K562 (cell line): Measurements from ENCODE around the gene BIRC6. TPM values are rescaled to one million over a fixed set of nuclear protein-coding genes. Genes with fewer than 3 reads are reported as not detected.

Experiments used
- ATAC-seq: fragments of 200-7000 bp; cut with Tn5 transposase; 3 replicates; pipeline ENCODE4 v1.9.1; 2020; ENCODE audit warnings: moderate library complexity
- BruUV-seq: library from RNA; stranded (reverse); fragments of 400-500 nt; replicated peaks from 2 replicates; lab custom pipeline; 2021; lab: Mats Ljungman, UMichigan
- CTCF ChIA-PET: fragments of 300-600 bp; formaldehyde crosslinking; extraction: SDS; loops from one replicate; lab custom pipeline; 2021; ENCODE audit warnings: low intra/inter-chr PET ratio; lab: Yijun Ruan, JAX
- POLR2A ChIA-PET: fragments of 300-600, 350-650 bp; sonication (Branson Sonifier 250); formaldehyde crosslinking; extraction: SDS; loops from one replicate; lab custom pipeline; 2021; ENCODE audit warnings: antibody characterized with exemption, inconsistent platforms; lab: Yijun Ruan, JAX
- DNase-seq, 4 experiments: peaks; one replicate each; pipeline versions ENCODE4 v3.0.0 to v3.0.0-alpha.2; 2011 to 2018; ENCODE audit warnings: low spot score in 3 of 4, mixed read lengths in 3 of 4; ENCODE audit errors: extremely low read depth in 1 of 4
- FAIRE-seq: peaks from 2 replicates; lab custom pipeline; 2011; peaks lifted over from hg19 to GRCh38; lab: Jason Lieb, UNC
- H2AFZ ChIP-seq: 2 replicates; pipeline ENCODE4 v1.6.0; 2011; ENCODE audit warnings: low read depth, low read length, control low read depth, inconsistent platforms
- H3K27ac ChIP-seq: fragments of 200-600 bp; 3 replicates; pipeline ENCODE4 v1.8.0; 2011; ENCODE audit warnings: low read depth, mild to moderate bottlenecking, control low read depth, inconsistent platforms, low read length, moderate library complexity, mixed read lengths; ENCODE audit errors: extremely low read depth
- H3K27me3 ChIP-seq, 2 experiments: fragments of 300-600 bp in 1 of 2; 2 replicates in 1 of 2; 3 replicates in 1 of 2; pipeline versions ENCODE4 v1.6.0 to v1.8.0; 2011; ENCODE audit warnings: inconsistent platforms in 2 of 2, low read length in 2 of 2, mild to moderate bottlenecking in 1 of 2, mixed read lengths in 1 of 2, moderate library complexity in 1 of 2; ENCODE audit not compliant: control insufficient read depth in 2 of 2, insufficient read depth in 2 of 2
- H3K36me3 ChIP-seq: fragments of 300-600 bp; 3 replicates; pipeline ENCODE4 v1.8.0; 2011; ENCODE audit warnings: mild to moderate bottlenecking, low read length, inconsistent platforms; ENCODE audit not compliant: control insufficient read depth, insufficient read depth
- H3K4me1 ChIP-seq, 2 experiments: fragments of 200-600 bp in 1 of 2; replicated peaks in 1 of 2; 2 replicates in 1 of 2; 3 replicates in 1 of 2; pipeline versions ENCODE4 v1.5.1 to v1.8.0; 2011; ENCODE audit warnings: inconsistent platforms in 2 of 2, low read length in 2 of 2, mild to moderate bottlenecking in 1 of 2, mixed read lengths in 1 of 2, moderate library complexity in 1 of 2; ENCODE audit not compliant: control insufficient read depth in 2 of 2, insufficient read depth in 2 of 2
- H3K4me2 ChIP-seq: 2 replicates; pipeline ENCODE4 v1.6.1; 2011; ENCODE audit warnings: low read length, control low read depth, inconsistent platforms, mixed read lengths; ENCODE audit not compliant: insufficient read depth
- H3K4me3 ChIP-seq: fragments of 200-600 bp; sonication (generic), shearing (Covaris generic); 2 replicates; pipeline ENCODE4 v1.5.1; 2016; ENCODE audit warnings: control low read depth, inconsistent platforms
- H3K79me2 ChIP-seq: fragments of 200-600 bp; 3 replicates; pipeline ENCODE4 v1.8.0; 2011; ENCODE audit warnings: low read length, inconsistent platforms; ENCODE audit not compliant: control insufficient read depth, insufficient read depth
- H3K9ac ChIP-seq, 2 experiments: 2 replicates each; pipeline versions ENCODE4 v1.6.0 to v1.6.1; 2011; ENCODE audit warnings: low read depth in 2 of 2, low read length in 2 of 2, control low read depth in 1 of 2, inconsistent platforms in 1 of 2, mild to moderate bottlenecking in 1 of 2, mixed read lengths in 1 of 2; ENCODE audit not compliant: insufficient read depth in 1 of 2
- H3K9me1 ChIP-seq: one replicate; pipeline ENCODE4 v1.6.0; 2011; ENCODE audit warnings: inconsistent platforms, mild to moderate bottlenecking, low read length, moderate library complexity; ENCODE audit not compliant: control insufficient read depth, insufficient read depth
- H3K9me3 ChIP-seq: replicated peaks from 2 replicates; pipeline ENCODE4 v1.5.1; 2011; ENCODE audit warnings: low read depth, low read length, inconsistent platforms; ENCODE audit not compliant: control insufficient read depth, insufficient read depth
- H4K20me1 ChIP-seq: replicated peaks from 2 replicates; pipeline ENCODE4 v1.6.1; 2011; ENCODE audit warnings: low read length, inconsistent platforms, mixed read lengths; ENCODE audit not compliant: control insufficient read depth, insufficient read depth
- C11orf30 ChIP-seq: fragments of 450-650 bp; IDR thresholded peaks from 2 replicates; pipeline ENCODE4 v1.6.1; 2016; ENCODE audit warnings: low read depth, mild to moderate bottlenecking
- CEBPG ChIP-seq, 3 experiments: fragments of 200-800 bp in 1 of 3; sonication (Bioruptor generic) in 1 of 3; sonication (generic) in 1 of 3; formaldehyde crosslinking in 1 of 3; IDR thresholded peaks in 2 of 3; conservative IDR thresholded peaks in 1 of 3; 2 replicates each; pipeline versions ENCODE4 v1.6.1 to v1.8.0; 2016 to 2022; ENCODE audit warnings: missing compliant biosample characterization in 2 of 3, missing genetic modification characterization in 2 of 3, mild to moderate bottlenecking in 1 of 3, missing genetic modification reagents in 1 of 3
- NCOA1 ChIP-seq: fragments of 450-650 bp; IDR thresholded peaks from 2 replicates; pipeline ENCODE4 v1.6.1; 2016; ENCODE audit warnings: low read depth
- PHB2 ChIP-seq: fragments of 450-650 bp; IDR thresholded peaks from 2 replicates; pipeline ENCODE4 v1.6.1; 2017; ENCODE audit warnings: low read depth
- ZFX ChIP-seq: sonication (generic); formaldehyde crosslinking; IDR thresholded peaks from 2 replicates; pipeline ENCODE4 v1.8.0; 2022; ENCODE audit warnings: mild to moderate bottlenecking, missing genetic modification reagents, moderate library complexity
- ZNF316 ChIP-seq: fragments of 450-650 bp; IDR thresholded peaks from 2 replicates; pipeline ENCODE4 v1.6.1; 2016
- WGBS: fragments of 100-300 bp; shearing (Covaris generic); methylation state at CpG from one replicate; pipeline ENCODE4 v1.1.6; 2016; ENCODE audit warnings: low coverage, mixed read lengths; ENCODE audit not compliant: insufficient coverage; ENCODE audit errors: missing lambda C conversion rate; 5-methylcytosine and 5-hydroxymethylcytosine counted together
- in situ Hi-C: fragments of 300-500 bp; cut with MboI; formaldehyde crosslinking; loops from 4 replicates; pipeline ENCODE4 v1.15.0; 2018; ENCODE audit warnings: inconsistent platforms, mixed read lengths
- intact Hi-C: fragments of 100-400 bp; cut with micrococcal nuclease; formaldehyde crosslinking; loops from 2 replicates; pipeline ENCODE4 v1.14.2; 2022
- polyA plus RNA-seq, 8 experiments: library from polyadenylated mRNA; depleted of rRNA in 4 of 8; stranded (reverse) in 5 of 8; unstranded in 3 of 8; fragments of >200 nt; fragmentation: Nextera tagmentation in 2 of 8; fragmentation: Illumina TruSeq in 1 of 8; extraction: Ambion mirVana in 2 of 8; extraction: Trizol in 1 of 8; gene quantifications; 2 replicates each; pipeline versions ENCODE4 v1.2.1 to v1.2.3, GENCODE V29; 2011 to 2014; ENCODE audit warnings: inconsistent platforms in 1 of 8, missing spikeins in 1 of 8
- total RNA-seq, 7 experiments: library from RNA; depleted of rRNA in 6 of 7; stranded (reverse); fragments of >200 nt in 6 of 7; fragmentation: Illumina TruSeq in 2 of 7; extraction: Trizol in 2 of 7; gene quantifications; 2 replicates each; pipeline versions ENCODE4 v1.2.1 to v1.2.3, GENCODE V29; 2011 to 2021; ENCODE audit warnings: low replicate concordance in 1 of 7
- TF ChIP-seq, protein P1 (sequence below): fragments of 450-650 bp; IDR thresholded peaks from 2 replicates; pipeline ENCODE4 v1.6.1; 2016; ENCODE audit warnings: borderline replicate concordance

Gene BIRC6
- total and polyA plus RNA-seq, 9 of the 15 experiments (the other 6 are each of a cell fraction or from before 2014, with no cell fraction given) = 18.8 to 110 (median 49.8) TPM

DNA sequence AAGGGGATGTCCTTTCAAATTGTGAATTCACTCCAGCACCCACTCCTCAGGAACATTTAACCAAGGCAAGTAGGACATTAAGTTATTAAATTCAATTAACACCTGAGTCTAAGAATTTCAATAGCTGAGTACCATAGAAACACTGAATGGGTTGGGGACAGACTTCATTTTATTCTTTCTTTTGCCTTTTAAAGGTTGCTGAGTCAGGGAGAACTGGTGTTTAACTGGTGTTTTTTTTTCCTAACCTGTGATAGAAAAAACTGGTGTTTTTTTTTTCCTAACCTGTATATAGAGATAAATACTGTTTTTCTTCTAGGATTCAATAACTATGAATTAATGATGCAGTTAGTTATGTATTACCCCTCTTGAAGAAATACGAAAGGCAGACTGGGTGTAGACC, 309.9 kb downstream of the BIRC6 start:
- Histone ChIP-seq H3K4me1 (no peaks in the 10 kb centered on the region), H3K79me2 (no peaks in the 10 kb centered on the region), H3K4me3 (no peak overlapping the region), H3K9me1 (no peaks in the 10 kb centered on the region), H3K27ac (no peak overlapping the region), H3K4me2 (no peak overlapping the region), H3K9ac (no peak overlapping the region), H2AFZ (no peak overlapping the region), H3K36me3 (peaks cover 27% of the 10 kb centered on the region; the same call in 2 of the 3 replicates), H3K9me3 (no peaks in the 10 kb centered on the region), H4K20me1 (no peaks in the 10 kb centered on the region), H3K27me3 (no peaks in the 10 kb centered on the region)
- DNase-seq (no peak), ATAC-seq (no peak), FAIRE-seq (no peak)
- intact Hi-C loops (no loop called here), in situ Hi-C loops (no loop called here)
- CTCF ChIA-PET = no interaction called here
- TF ChIP-seq PHB2 (no peak), ZFX (CRISPR knock-in tag) (no peak), ZNF316 (peak; percentile 53; the same call in 1 of the 2 replicates), NCOA1 (no peak), C11orf30 (peak; percentile 48; the same call in 1 of the 2 replicates), CEBPG (CRISPR knock-in tag; IDR thresholded peaks at IDR 0.05) (no peak), CEBPG (tag; conservative IDR thresholded peaks at IDR 0.05 in 1 of 2, IDR thresholded peaks at IDR 0.05 in 1 of 2) (no peak)
- TF ChIP-seq, protein P1, sequence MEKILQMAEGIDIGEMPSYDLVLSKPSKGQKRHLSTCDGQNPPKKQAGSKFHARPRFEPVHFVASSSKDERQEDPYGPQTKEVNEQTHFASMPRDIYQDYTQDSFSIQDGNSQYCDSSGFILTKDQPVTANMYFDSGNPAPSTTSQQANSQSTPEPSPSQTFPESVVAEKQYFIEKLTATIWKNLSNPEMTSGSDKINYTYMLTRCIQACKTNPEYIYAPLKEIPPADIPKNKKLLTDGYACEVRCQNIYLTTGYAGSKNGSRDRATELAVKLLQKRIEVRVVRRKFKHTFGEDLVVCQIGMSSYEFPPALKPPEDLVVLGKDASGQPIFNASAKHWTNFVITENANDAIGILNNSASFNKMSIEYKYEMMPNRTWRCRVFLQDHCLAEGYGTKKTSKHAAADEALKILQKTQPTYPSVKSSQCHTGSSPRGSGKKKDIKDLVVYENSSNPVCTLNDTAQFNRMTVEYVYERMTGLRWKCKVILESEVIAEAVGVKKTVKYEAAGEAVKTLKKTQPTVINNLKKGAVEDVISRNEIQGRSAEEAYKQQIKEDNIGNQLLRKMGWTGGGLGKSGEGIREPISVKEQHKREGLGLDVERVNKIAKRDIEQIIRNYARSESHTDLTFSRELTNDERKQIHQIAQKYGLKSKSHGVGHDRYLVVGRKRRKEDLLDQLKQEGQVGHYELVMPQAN = no peak
- 100% methylated on average over 1 of the region's 1 CpG for WGBS
- POLR2A ChIA-PET = no interaction called here
- no TSS peak for BruUV-seq
